Measurements from ENCODE around the gene STARD5.

STARD5 gene

DNA sequence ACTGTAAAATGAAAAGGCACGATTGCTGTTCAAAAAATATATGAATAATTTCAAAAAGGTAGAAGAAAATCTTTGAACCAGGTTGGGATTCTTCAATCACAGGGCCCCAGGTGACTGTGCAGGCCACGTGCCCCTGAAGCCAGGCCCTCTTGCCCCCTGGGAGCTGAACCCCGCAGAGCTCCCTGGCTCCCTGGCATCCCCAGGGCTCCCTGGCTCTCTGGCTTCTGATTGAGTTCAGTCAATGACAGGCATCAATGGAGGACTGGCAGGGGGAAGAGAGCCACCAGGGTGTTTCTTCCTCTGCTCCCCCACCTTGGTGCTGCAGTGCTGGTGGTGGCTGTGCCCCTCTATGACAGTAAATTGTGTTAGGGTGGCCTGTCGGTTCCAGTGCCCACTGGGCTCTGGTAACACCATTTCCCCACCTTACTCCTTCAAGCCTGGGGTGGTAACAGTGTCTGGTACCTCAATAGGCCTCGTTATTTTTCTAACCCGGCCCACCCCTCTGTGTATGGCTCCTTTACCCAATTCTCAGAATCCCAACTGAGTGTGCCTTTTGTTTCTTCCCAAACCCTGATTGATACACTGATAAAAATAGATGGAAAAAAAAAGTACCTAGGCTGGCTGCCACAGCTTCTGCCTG, 62.6 kb downstream of the STARD5 start:
- Histone ChIP-seq H3K4me3 (ENCODE audit: control insufficient read depth in 1 of 7, extremely low read depth in 1 of 7, insufficient read depth in 4 of 7, low read depth in 2 of 7, low read length in 6 of 7) (no peak overlapping the region), H3K9me3 (ENCODE audit: control extremely low read depth in 1 of 5, control insufficient read depth in 4 of 5, insufficient read depth in 2 of 5, low read depth in 1 of 5, low read length in 4 of 5) (no peaks in the 10 kb centered on the region), H3K4me1 (ENCODE audit: control extremely low read depth in 1 of 4, control insufficient read depth in 4 of 4, insufficient read depth in 4 of 4, low read length in 3 of 4) (peaks cover 6 to 15% (median 13%) of the 10 kb centered on the region in 4 experiments), H3K27me3 (replicated peaks in 2 of 5; ENCODE audit: control insufficient read depth in 4 of 5, insufficient read depth in 5 of 5, low read length in 4 of 5) (no peaks in the 10 kb centered on the region), H3K36me3 (ENCODE audit: control insufficient read depth in 4 of 4, insufficient read depth in 4 of 4, low read length in 3 of 4) (no peaks in the 10 kb centered on the region), H3K27ac (ENCODE audit: insufficient read depth in 1 of 2, low read depth in 1 of 2, low read length in 2 of 2, poor library complexity in 1 of 2, severe bottlenecking in 2 of 2) (no peak overlapping the region)
- POLR2A ChIA-PET, result no interaction called here
- CTCF ChIA-PET, result interaction anchor here (1.0 to 16.8 kb wide), 8 partner anchors 11 to 158 kb away, joined by 3 to 294 read pairs (median 4); no protein-coding TSS in a partner anchor
- WGBS (ENCODE audit: insufficient coverage), result 100% methylated on average over 2 of the region's 6 CpGs
- DNase-seq, result no peak

DNA sequence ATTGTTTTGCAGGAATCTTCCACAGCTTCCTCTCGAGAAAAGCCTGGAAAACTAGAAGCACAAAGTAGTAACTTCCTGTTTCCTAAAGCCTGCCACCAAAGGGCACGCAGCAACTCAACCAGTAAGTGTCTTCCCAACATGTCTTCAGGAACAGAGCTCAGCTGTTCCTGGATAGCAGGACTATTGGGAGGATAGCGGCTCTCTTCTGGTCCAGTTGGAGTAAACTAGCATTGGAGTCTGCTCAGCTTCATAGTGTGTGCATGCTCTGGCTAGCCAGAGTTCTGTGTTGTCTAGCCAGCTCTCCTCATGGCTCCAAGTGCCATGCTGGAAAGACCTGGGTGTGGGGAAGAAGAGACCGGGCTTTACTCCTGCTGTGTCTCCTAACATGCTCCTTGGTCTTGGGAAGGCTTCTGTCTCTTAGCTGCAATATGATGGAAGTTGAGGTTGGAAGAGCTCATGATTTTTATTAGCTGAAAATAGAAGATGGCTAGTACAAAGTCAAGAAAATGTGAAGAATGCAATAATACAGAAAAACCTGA, 64.1 kb downstream of the STARD5 start:
- H3K4me3 ChIP-seq (ENCODE audit: control insufficient read depth in 1 of 7, extremely low read depth in 1 of 7, insufficient read depth in 4 of 7, low read depth in 2 of 7, low read length in 6 of 7), result no peak overlapping the region
- no peak for DNase-seq
- peaks cover 0 to under 1% (median under 1%) of the 10 kb centered on the region in 4 experiments for H3K4me1 ChIP-seq (ENCODE audit: control extremely low read depth in 1 of 4, control insufficient read depth in 4 of 4, insufficient read depth in 4 of 4, low read length in 3 of 4)
- ChIA-PET POLR2A (interaction anchor here (0.6 kb wide), 1 partner anchor 84 kb away, joined by 3 read pairs; no protein-coding TSS in a partner anchor), CTCF (interaction anchor here (1.0 to 16.8 kb wide), 11 partner anchors 9 to 282 kb away, joined by 3 to 294 read pairs (median 3); no protein-coding TSS in a partner anchor)
- no peaks in the 10 kb centered on the region for H3K9me3 ChIP-seq (ENCODE audit: control extremely low read depth in 1 of 5, control insufficient read depth in 4 of 5, insufficient read depth in 2 of 5, low read depth in 1 of 5, low read length in 4 of 5)
- no peak overlapping the region for H3K27ac ChIP-seq (ENCODE audit: insufficient read depth in 1 of 2, low read depth in 1 of 2, low read length in 2 of 2, poor library complexity in 1 of 2, severe bottlenecking in 2 of 2)
- H3K36me3 ChIP-seq (ENCODE audit: control insufficient read depth in 4 of 4, insufficient read depth in 4 of 4, low read length in 3 of 4), result no peaks in the 10 kb centered on the region
- no peaks in the 10 kb centered on the region for H3K27me3 ChIP-seq (replicated peaks in 2 of 5; ENCODE audit: control insufficient read depth in 4 of 5, insufficient read depth in 5 of 5, low read length in 4 of 5)
- WGBS (ENCODE audit: insufficient coverage), result 86% methylated on average over 4 of the region's 4 CpGs
